GM20000 (cell line): ENCODE results near the gene LAMB4.

ENCODE experiments used
- DNase-seq: peaks from one replicate; pipeline ENCODE4 v3.0.0; 2012; ENCODE audit warnings: low spot score
- TF ChIP-seq, protein P1 (sequence below): IDR thresholded peaks from 2 replicates; pipeline ENCODE4 v1.5.1; 2012; ENCODE audit warnings: mild to moderate bottlenecking, control low read depth; ENCODE audit errors: extremely low read depth, missing control alignments

Gene LAMB4

DNA sequence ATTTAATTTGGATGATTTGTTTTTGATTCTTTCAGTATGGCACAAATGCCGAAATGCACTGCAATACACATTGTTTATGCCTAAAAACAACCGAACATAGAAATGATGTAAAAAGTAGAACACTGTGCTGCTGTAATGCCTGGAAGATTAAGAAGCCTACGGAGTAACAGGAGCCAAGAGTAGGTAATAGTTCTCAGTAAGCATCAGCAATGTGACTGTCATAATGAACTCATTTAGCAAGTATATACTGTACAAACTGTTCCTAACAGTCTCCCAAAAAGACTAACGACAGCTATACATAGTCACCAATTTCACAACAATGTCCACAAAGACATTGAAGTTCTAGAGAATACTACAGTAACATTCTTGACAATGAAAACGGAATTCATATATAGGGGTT lies 19.0 kb upstream of the LAMB4 start:
- DNase-seq = no peak
- TF ChIP-seq, protein P1, sequence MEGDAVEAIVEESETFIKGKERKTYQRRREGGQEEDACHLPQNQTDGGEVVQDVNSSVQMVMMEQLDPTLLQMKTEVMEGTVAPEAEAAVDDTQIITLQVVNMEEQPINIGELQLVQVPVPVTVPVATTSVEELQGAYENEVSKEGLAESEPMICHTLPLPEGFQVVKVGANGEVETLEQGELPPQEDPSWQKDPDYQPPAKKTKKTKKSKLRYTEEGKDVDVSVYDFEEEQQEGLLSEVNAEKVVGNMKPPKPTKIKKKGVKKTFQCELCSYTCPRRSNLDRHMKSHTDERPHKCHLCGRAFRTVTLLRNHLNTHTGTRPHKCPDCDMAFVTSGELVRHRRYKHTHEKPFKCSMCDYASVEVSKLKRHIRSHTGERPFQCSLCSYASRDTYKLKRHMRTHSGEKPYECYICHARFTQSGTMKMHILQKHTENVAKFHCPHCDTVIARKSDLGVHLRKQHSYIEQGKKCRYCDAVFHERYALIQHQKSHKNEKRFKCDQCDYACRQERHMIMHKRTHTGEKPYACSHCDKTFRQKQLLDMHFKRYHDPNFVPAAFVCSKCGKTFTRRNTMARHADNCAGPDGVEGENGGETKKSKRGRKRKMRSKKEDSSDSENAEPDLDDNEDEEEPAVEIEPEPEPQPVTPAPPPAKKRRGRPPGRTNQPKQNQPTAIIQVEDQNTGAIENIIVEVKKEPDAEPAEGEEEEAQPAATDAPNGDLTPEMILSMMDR = no peak

DNA sequence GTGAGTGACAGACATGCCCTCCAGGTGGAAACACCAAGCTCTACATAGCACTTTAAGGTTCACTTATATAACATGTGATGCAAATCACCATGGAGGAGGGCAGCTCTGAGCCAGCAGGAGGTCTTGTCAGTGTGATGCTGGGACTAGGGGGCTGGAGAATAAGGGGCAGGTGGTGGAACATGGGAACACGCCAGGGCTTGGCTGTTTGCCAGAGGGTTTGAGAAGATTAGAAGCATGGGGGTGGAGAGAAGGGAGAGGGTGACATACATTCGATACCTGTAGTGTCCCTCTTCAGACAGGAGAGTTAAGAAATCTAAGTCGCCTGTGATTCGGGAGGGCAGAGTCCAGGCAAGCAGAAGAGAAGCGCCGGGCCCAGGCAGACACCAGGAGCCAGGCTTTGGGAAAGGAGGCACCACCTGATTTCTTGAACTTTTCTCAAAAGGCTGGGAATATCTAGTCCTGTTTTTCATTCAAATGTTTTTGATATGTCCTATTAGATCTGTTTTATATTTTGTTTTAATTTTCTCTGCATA lies 16.9 kb upstream of the LAMB4 start:
- DNase-seq = no peak
- TF ChIP-seq, protein P1 = no peak

DNA sequence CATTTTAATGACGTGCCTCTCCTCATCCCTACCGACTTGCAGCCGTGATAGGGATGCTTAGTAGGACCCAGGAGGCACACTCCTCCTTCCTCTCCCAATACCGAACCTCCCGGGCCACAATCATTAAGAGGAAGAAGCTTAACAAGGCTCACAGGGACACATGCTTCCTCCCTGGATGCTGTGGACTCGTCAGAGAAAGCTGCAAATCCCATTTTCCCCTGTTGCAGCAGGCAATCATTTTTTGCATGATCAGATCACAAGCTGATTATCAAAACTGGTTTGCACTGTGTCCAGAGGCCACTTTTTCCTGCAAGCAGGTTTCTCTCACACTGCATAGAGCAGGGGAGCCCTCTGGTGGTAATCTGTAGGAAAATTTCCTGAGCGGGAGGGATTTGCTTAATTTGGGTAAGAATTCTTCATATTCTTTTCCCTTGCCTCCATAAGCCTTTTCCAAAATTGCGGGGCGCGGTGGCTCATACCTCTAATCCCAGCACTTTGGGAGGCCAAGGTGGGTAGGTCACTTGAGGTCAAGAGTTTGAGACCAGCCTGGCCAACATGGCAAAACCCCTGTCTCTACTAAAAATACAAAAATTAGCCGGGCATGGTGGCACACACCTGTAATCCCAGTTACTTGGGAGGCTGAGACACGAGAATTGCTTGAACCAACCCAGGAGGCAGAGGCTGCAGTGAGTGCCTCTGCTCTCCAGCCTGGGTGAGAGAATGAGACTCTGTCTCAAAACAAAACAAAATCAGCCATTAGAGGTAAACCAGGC lies 16.1 kb upstream of the LAMB4 start:
- TF ChIP-seq, protein P1 = peak; percentile 61
- DNase-seq = peak; percentile 46

DNA sequence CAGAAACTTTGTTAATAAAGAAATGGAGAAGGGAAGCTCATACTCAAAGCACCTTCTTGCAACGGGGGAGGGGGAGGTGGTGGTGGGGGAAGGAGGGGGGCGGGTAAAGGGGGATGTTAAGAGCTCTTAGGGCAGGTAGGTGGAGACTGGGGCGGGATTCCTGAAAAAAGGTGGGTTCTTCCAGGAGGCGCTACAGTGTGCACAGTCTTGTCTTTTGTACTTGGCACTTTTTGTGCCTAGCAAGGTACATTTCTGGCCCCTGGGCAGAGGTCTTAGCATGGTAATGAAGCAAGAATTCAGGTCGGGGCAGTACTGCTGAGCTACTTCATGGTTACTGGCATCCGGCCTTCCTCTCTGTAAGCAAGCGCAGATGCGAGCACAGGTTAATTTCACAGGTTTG lies 15.2 kb upstream of the LAMB4 start:
- DNase-seq = no peak
- TF ChIP-seq, protein P1 = no peak

DNA sequence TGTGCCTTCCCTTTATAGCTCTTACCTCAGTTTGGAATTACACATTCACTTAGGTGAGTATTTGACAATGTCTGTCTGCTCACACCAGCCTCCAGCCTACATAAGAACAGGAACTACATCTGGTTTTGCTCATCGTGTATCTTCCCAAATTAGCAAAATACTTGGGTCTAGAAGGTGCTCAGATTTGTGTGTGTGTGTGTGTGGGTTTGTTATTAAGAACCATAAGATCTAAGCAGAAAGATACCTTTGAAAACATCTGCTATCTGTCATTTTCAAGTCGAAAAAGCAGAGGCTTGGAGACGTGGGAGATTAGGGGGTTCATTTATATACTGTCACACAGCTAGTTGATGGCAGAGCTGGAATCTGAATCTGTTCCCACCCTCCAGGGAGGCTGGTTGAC lies 14.8 kb upstream of the LAMB4 start:
- DNase-seq = no peak
- TF ChIP-seq, protein P1 = no peak

DNA sequence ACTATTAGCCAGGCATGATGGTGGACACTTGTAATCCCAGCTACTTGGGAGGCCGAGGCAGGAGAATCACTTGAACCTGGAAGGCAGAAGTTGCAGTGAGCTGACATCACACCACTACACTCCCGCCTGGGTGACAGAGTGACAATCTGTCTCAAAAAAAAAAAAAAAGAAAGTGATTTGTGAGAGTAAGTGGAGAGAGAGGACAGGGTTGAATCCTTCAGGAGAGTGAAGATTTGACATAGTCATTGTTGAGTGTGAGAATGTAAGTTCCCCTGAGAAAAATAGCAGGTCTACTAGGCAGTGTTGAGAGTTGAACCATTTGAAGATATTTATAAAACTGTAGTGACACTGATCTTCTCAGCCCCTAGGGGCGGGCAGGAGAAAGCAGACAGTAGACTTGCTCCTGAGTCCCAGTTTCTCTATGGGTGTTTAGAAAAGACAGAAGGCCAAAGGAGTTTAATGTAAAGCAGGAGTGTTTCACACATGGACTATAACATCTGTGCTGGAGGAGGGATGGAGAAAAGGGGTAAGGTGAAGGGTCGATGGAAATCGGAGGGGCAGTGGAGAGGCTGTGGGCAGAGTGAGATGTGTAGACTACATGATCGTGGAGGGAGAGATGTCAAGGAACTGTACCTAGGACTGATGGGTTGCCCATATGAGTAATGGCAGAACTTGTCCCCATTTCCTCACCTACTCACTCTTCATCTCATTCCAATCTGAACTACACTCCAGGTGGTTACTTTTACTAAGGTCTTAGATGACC lies 13.7 kb upstream of the LAMB4 start:
- DNase-seq = no peak
- TF ChIP-seq, protein P1 = no peak

DNA sequence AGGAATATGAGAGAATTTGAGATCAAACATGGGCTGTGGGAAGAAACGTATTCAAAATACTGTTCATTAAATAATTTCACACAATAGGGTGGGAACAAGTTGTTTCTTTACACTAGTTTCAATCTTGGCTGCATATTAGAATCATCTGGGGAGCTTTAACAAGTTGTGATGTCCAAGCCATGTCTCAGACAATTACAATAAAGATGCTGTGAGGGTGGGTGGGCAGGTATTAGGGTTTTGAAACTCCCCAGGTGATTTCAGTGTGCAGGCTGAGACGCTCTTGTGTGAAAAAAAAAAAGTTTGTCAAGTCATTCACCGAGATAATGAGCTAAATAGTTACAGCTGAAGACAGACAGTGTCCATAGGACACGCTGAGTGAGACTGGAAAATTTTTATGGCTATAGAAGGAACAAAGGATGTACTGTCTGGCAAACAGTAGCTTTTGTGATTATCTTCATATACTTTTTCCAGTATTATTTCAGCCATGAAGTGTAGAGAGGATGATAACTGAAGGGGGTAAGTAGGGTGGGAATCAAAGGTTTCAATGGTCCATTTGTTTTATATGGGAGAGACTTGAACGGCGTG lies 12.6 kb upstream of the LAMB4 start:
- no peak for DNase-seq
- TF ChIP-seq, protein P1 = no peak
